IMR-90 (cell line): ENCODE measurements around the gene SLC15A3. TPM values are rescaled to one million over a fixed set of nuclear protein-coding genes. Genes with fewer than 3 reads are reported as not detected.
A peak's percentile ranks its signal among the peaks of the same experiment; 100 is the strongest.

ENCODE experiments used
- ATAC-seq: fragments of 200-7000 bp; cut with Tn5 transposase; 2 replicates; pipeline ENCODE4 v1.9.1; 2020; ENCODE audit warnings: low read depth, mild to moderate bottlenecking, moderate library complexity
- BruUV-seq: library from RNA; stranded (reverse); fragments of 400-500 nt; replicated peaks from 2 replicates; lab custom pipeline; 2021; lab: Mats Ljungman, UMichigan
- CTCF ChIA-PET: fragments of 300-600 bp; formaldehyde crosslinking; extraction: SDS; loops from one replicate; lab custom pipeline; 2021; ENCODE audit warnings: antibody characterized with exemption; lab: Yijun Ruan, JAX
- POLR2A ChIA-PET: fragments of 300-600 bp; sonication (Branson Sonifier 250); formaldehyde crosslinking; loops from one replicate; lab custom pipeline; 2022; ENCODE audit warnings: antibody characterized with exemption; ENCODE audit not compliant: unreplicated experiment; lab: Charles Lee
- DNase-seq: peaks from one replicate; pipeline ENCODE4 v3.0.0; 2013
- H2AFZ ChIP-seq: replicated peaks from 2 replicates; pipeline ENCODE3; 2013; ENCODE audit warnings: low read length, mild to moderate bottlenecking; ENCODE audit not compliant: poor library complexity
- H2AK5ac ChIP-seq: 2 replicates; pipeline ENCODE4 v1.6.1; 2013; ENCODE audit warnings: low read depth, low read length, inconsistent platforms
- H2AK9ac ChIP-seq: replicated peaks from 2 replicates; pipeline ENCODE3; 2013; ENCODE audit warnings: mild to moderate bottlenecking, low read depth, low read length, moderate library complexity; ENCODE audit not compliant: poor library complexity
- H2BK120ac ChIP-seq: 2 replicates; pipeline ENCODE4 v1.6.1; 2013; ENCODE audit warnings: low read depth, low read length, inconsistent platforms
- H2BK15ac ChIP-seq: 3 replicates; pipeline ENCODE4 v1.6.1; 2013; ENCODE audit warnings: low read depth, low read length, inconsistent platforms
- H2BK20ac ChIP-seq: 2 replicates; pipeline ENCODE4 v1.6.1; 2013; ENCODE audit warnings: low read depth, mild to moderate bottlenecking, inconsistent platforms, low read length, moderate library complexity
- H2BK5ac ChIP-seq: 2 replicates; pipeline ENCODE4 v1.6.1; 2013; ENCODE audit warnings: mild to moderate bottlenecking, low read depth, low read length, inconsistent platforms; ENCODE audit not compliant: poor library complexity, severe bottlenecking
- H3K14ac ChIP-seq: replicated peaks from 2 replicates; pipeline ENCODE4 v1.6.1; 2013; ENCODE audit warnings: low read depth, low read length, inconsistent platforms
- H3K18ac ChIP-seq: 2 replicates; pipeline ENCODE4 v1.6.1; 2013; ENCODE audit warnings: low read depth, low read length, control low read depth
- H3K23ac ChIP-seq: 2 replicates; pipeline ENCODE4 v1.6.1; 2013; ENCODE audit warnings: low read depth, low read length, inconsistent platforms
- H3K27ac ChIP-seq: 2 replicates; pipeline ENCODE4 v1.5.1; 2013; ENCODE audit warnings: mild to moderate bottlenecking, control low read depth, low read length; ENCODE audit not compliant: insufficient read depth
- H3K27me3 ChIP-seq: 2 replicates; pipeline ENCODE4 v1.6.1; 2013; ENCODE audit warnings: low read length; ENCODE audit not compliant: control insufficient read depth, insufficient read depth
- H3K36me3 ChIP-seq: 2 replicates; pipeline ENCODE4 v1.6.1; 2013; ENCODE audit warnings: low read length, mixed read lengths; ENCODE audit not compliant: control insufficient read depth, insufficient read depth
- H3K4ac ChIP-seq: 2 replicates; pipeline ENCODE4 v1.6.1; 2013; ENCODE audit warnings: low read depth, low read length, inconsistent platforms
- H3K4me1 ChIP-seq: 2 replicates; pipeline ENCODE4 v1.6.1; 2013; ENCODE audit warnings: low read length, mixed read lengths; ENCODE audit not compliant: control insufficient read depth, insufficient read depth
- H3K4me2 ChIP-seq: 2 replicates; pipeline ENCODE4 v1.6.1; 2013; ENCODE audit warnings: low read depth, mild to moderate bottlenecking, control low read depth, low read length, moderate library complexity
- H3K4me3 ChIP-seq: 2 replicates; pipeline ENCODE4 v1.5.1; 2013; ENCODE audit warnings: low read depth, mild to moderate bottlenecking, control low read depth, low read length, moderate library complexity; ENCODE audit not compliant: insufficient read depth
- H3K56ac ChIP-seq: 2 replicates; pipeline ENCODE4 v1.6.1; 2013; ENCODE audit warnings: low read length, inconsistent platforms; ENCODE audit not compliant: insufficient read depth; ENCODE audit errors: extremely low read depth
- H3K79me1 ChIP-seq, 2 experiments: 2 replicates each; pipeline ENCODE4 v1.6.1; 2013; ENCODE audit warnings: low read length in 2 of 2, inconsistent platforms in 1 of 2, low read depth in 1 of 2
- H3K9ac ChIP-seq: 2 replicates; pipeline ENCODE4 v1.6.1; 2013; ENCODE audit warnings: low read depth, low read length, control low read depth
- H3K9me1 ChIP-seq: 2 replicates; pipeline ENCODE4 v1.6.1; 2013; ENCODE audit warnings: low read length, inconsistent platforms; ENCODE audit not compliant: insufficient read depth
- H3K9me3 ChIP-seq: 2 replicates; pipeline ENCODE4 v1.6.1; 2013; ENCODE audit warnings: low read length; ENCODE audit not compliant: control insufficient read depth, insufficient read depth
- H4K20me1 ChIP-seq: 2 replicates; pipeline ENCODE4 v1.6.1; 2013; ENCODE audit warnings: low read length, inconsistent platforms; ENCODE audit not compliant: insufficient read depth
- H4K5ac ChIP-seq: 2 replicates; pipeline ENCODE4 v1.6.1; 2013; ENCODE audit warnings: mild to moderate bottlenecking, low read depth, low read length, control low read depth
- H4K8ac ChIP-seq, 2 experiments: 2 replicates each; pipeline ENCODE4 v1.6.1; 2013; ENCODE audit warnings: low read depth in 2 of 2, low read length in 2 of 2, control low read depth in 1 of 2, inconsistent platforms in 1 of 2
- H4K91ac ChIP-seq: 2 replicates; pipeline ENCODE4 v1.6.1; 2013; ENCODE audit warnings: low read depth, low read length, inconsistent platforms; ENCODE audit not compliant: insufficient read depth
- BHLHE40 ChIP-seq: fragments of 150-350 bp; IDR thresholded peaks from 2 replicates; pipeline ENCODE4 v1.6.1; 2016; ENCODE audit warnings: mild to moderate bottlenecking, low read depth, low read length
- CEBPB ChIP-seq: IDR thresholded peaks from 2 replicates; pipeline ENCODE4 v1.6.1; 2012; ENCODE audit warnings: low read depth, low read length, improper control_type of control experiment
- CHD1 ChIP-seq: IDR thresholded peaks from 2 replicates; pipeline ENCODE4 v1.6.1; 2012; ENCODE audit warnings: low read depth, low read length, improper control_type of control experiment
- FOS ChIP-seq: fragments of 150-350 bp; IDR thresholded peaks from 2 replicates; pipeline ENCODE4 v1.6.1; 2016; ENCODE audit warnings: low read depth, low read length
- MAFK ChIP-seq: IDR thresholded peaks from 2 replicates; pipeline ENCODE4 v1.6.1; 2012; ENCODE audit warnings: low read depth, low read length, improper control_type of control experiment
- MAZ ChIP-seq: IDR thresholded peaks from 2 replicates; pipeline ENCODE4 v1.6.1; 2012; ENCODE audit warnings: low read depth, mild to moderate bottlenecking, low read length, improper control_type of control experiment, moderate library complexity, borderline replicate concordance
- MXI1 ChIP-seq: IDR thresholded peaks from 2 replicates; pipeline ENCODE4 v1.6.1; 2012; ENCODE audit warnings: low read depth, mild to moderate bottlenecking, low read length, moderate library complexity, borderline replicate concordance
- NFE2L2 ChIP-seq: fragments of 150-350 bp; IDR thresholded peaks from 2 replicates; pipeline ENCODE4 v1.6.1; 2016; ENCODE audit warnings: low read depth, mild to moderate bottlenecking, low read length
- POLR2A ChIP-seq: IDR thresholded peaks from 2 replicates; pipeline ENCODE4 v1.6.1; 2012; ENCODE audit warnings: mild to moderate bottlenecking, low read depth, low read length
- RAD21 ChIP-seq: IDR thresholded peaks from 2 replicates; pipeline ENCODE4 v1.6.1; 2012; ENCODE audit warnings: low read length, improper control_type of control experiment
- RCOR1 ChIP-seq: IDR thresholded peaks from 2 replicates; pipeline ENCODE4 v1.6.1; 2012; ENCODE audit warnings: mild to moderate bottlenecking, low read length, improper control_type of control experiment; ENCODE audit not compliant: insufficient replicate concordance
- RFX5 ChIP-seq: IDR thresholded peaks from 2 replicates; pipeline ENCODE4 v1.8.0; 2012; ENCODE audit warnings: low read depth, mild to moderate bottlenecking, low read length, moderate library complexity
- SMC3 ChIP-seq: fragments of 150-350 bp; IDR thresholded peaks from 2 replicates; pipeline ENCODE4 v1.6.1; 2016; ENCODE audit warnings: low read depth, mild to moderate bottlenecking, antibody characterized with exemption, low read length, moderate library complexity
- WGBS, 2 experiments: methylation state at CpG; one replicate each; pipeline versions ENCODE4 v1.1.5 to v1.1.7; 2013; ENCODE audit warnings: missing lambda C conversion rate in 2 of 2; ENCODE audit not compliant: insufficient read length in 1 of 2; ENCODE audit errors: extremely low coverage in 2 of 2; 5-methylcytosine and 5-hydroxymethylcytosine counted together
- dilution Hi-C: fragments of 300-500 bp; cut with HindIII; formaldehyde crosslinking; loops from one replicate; pipeline ENCODE4 v1.14.3; 2018; ENCODE audit warnings: low sequenced_read_pairs; ENCODE audit not compliant: unreplicated experiment
- in situ Hi-C: fragments of 300-500 bp; cut with MboI; formaldehyde crosslinking; loops from 3 replicates; pipeline ENCODE4 v1.14.3; 2019; ENCODE audit warnings: low sequenced_read_pairs, inconsistent platforms, mixed read lengths
- intact Hi-C: fragments of 100-400 bp; cut with micrococcal nuclease; formaldehyde crosslinking; loops from 2 replicates; pipeline ENCODE4 v1.10.0; 2022
- polyA plus RNA-seq, 3 experiments: library from polyadenylated mRNA; depleted of rRNA; stranded (reverse); fragments of >200 nt; gene quantifications; 2 replicates each; pipeline ENCODE4 v1.2.3, GENCODE V29; 2012; ENCODE audit warnings: low replicate concordance in 1 of 3
- total RNA-seq: library from RNA; depleted of rRNA; stranded (reverse); fragments of >200 nt; gene quantifications from 2 replicates; pipeline ENCODE4 v1.2.3, GENCODE V29; 2012
- TF ChIP-seq, protein P1 (sequence below): fragments of 150-350 bp; IDR thresholded peaks from 2 replicates; pipeline ENCODE4 v1.6.1; 2016; ENCODE audit warnings: low read depth, mild to moderate bottlenecking, low read length, moderate library complexity, borderline replicate concordance
- TF ChIP-seq, protein P2 (sequence below): conservative IDR thresholded peaks from 2 replicates; pipeline ENCODE4 v1.5.1; 2012; ENCODE audit warnings: mild to moderate bottlenecking, low read depth, low read length, improper control_type of control experiment

Gene SLC15A3
- total and polyA plus RNA-seq, 2 of the 4 experiments (the other 2 are of a cell fraction): 3.2 to 4.4 TPM

DNA sequence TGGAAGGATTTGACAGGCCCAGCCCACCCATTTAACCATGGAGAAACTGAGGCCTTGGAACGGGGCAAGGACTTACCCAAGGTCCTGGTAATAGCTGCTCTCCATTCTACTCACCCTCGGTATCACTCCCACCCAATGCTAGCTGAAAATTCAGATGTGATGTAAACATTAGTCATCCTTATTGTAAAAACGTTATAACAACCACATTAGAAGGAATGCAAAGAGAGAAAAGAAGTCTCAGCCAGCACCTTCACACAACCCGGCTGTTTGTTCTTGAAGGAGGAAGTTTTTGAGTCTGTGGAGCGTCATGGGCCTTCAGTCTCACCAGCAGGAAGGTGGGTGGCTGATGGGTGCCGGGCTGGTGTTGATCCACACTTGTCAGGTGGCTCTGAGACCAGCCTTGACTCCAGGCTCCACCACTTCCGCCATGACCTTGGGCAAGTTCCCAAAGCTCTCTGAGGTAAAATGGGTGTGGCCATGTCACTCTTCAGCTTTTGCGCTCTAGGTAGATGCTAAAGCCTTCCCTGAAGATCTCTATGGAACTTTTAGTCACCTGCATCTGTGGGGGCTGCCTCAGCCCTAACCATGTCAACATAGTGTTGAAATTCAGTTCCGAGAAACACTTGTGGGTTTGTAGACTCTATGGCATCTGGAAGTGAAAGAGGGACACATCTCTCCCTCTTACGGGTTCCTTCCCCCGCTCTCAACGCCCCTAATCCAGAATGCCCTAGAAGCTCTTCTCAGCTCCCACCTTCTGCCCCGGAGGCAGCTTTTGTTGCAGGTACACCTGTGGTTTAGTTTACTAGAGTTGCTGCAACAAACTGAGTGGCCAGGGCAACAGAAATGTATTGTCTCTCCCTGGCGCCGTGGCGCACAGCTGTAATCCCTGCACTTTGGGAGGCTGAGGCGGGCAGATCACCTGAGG, 34.3 kb upstream of the SLC15A3 start:
- CTCF ChIA-PET: interaction anchor here (1.7 kb wide), 1 partner anchor 16 kb away, joined by 3 read pairs; no protein-coding TSS in a partner anchor
- no peak overlapping the region for H3K4me3 ChIP-seq
- TF ChIP-seq POLR2A: no peak
- TF ChIP-seq RCOR1: no peak
- no peak for TF ChIP-seq RAD21
- TF ChIP-seq SMC3: no peak
- TF ChIP-seq MXI1: no peak
- TF ChIP-seq, protein P1, sequence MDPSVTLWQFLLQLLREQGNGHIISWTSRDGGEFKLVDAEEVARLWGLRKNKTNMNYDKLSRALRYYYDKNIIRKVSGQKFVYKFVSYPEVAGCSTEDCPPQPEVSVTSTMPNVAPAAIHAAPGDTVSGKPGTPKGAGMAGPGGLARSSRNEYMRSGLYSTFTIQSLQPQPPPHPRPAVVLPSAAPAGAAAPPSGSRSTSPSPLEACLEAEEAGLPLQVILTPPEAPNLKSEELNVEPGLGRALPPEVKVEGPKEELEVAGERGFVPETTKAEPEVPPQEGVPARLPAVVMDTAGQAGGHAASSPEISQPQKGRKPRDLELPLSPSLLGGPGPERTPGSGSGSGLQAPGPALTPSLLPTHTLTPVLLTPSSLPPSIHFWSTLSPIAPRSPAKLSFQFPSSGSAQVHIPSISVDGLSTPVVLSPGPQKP: no peak
- no peak for TF ChIP-seq CEBPB
- TF ChIP-seq FOS: no peak
- no peak for TF ChIP-seq RFX5
- no peak for TF ChIP-seq BHLHE40
- no peak for TF ChIP-seq NFE2L2
- no peak for TF ChIP-seq CHD1
- no peak for TF ChIP-seq MAZ
- no peak for TF ChIP-seq MAFK
- TF ChIP-seq, protein P2, sequence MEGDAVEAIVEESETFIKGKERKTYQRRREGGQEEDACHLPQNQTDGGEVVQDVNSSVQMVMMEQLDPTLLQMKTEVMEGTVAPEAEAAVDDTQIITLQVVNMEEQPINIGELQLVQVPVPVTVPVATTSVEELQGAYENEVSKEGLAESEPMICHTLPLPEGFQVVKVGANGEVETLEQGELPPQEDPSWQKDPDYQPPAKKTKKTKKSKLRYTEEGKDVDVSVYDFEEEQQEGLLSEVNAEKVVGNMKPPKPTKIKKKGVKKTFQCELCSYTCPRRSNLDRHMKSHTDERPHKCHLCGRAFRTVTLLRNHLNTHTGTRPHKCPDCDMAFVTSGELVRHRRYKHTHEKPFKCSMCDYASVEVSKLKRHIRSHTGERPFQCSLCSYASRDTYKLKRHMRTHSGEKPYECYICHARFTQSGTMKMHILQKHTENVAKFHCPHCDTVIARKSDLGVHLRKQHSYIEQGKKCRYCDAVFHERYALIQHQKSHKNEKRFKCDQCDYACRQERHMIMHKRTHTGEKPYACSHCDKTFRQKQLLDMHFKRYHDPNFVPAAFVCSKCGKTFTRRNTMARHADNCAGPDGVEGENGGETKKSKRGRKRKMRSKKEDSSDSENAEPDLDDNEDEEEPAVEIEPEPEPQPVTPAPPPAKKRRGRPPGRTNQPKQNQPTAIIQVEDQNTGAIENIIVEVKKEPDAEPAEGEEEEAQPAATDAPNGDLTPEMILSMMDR: no peak

More for the DNA sequence above, 34.3 kb upstream of the SLC15A3 start:
- no peak overlapping the region for H3K27ac ChIP-seq
- POLR2A ChIA-PET: no interaction called here
- H2AK5ac ChIP-seq: no peak overlapping the region
- H2AFZ ChIP-seq: peak overlapping the region; percentile 46
- peaks cover 33% of the 10 kb centered on the region for H3K27me3 ChIP-seq
- no peak overlapping the region for H3K56ac ChIP-seq
- no peaks in the 10 kb centered on the region for H3K9me1 ChIP-seq
- H3K9me3 ChIP-seq: no peaks in the 10 kb centered on the region
- no peak overlapping the region for H2BK5ac ChIP-seq
- peaks cover 3% of the 10 kb centered on the region for H3K4me1 ChIP-seq
- H3K79me1 ChIP-seq: no peaks in the 10 kb centered on the region
- H2BK20ac ChIP-seq: no peak overlapping the region
- H4K20me1 ChIP-seq: no peaks in the 10 kb centered on the region
- no peak overlapping the region for H2AK9ac ChIP-seq
- ATAC-seq (peak; percentile 86), DNase-seq (peak; percentile 46)
- no TSS peak for BruUV-seq
- no peak overlapping the region for H4K91ac ChIP-seq
- H3K36me3 ChIP-seq: no peaks in the 10 kb centered on the region
- no CpG with 5 or more reads among the region's 17 CpGs for WGBS, 2 experiments
- H3K4me2 ChIP-seq: no peak overlapping the region
- H4K8ac ChIP-seq: no peak overlapping the region
- no peak overlapping the region for H3K9ac ChIP-seq
- no peak overlapping the region for H3K18ac ChIP-seq
- H3K23ac ChIP-seq: no peak overlapping the region
- no peak overlapping the region for H3K14ac ChIP-seq
- no peak overlapping the region for H4K5ac ChIP-seq
- intact Hi-C loops (no loop called here), in situ Hi-C loops (no loop called here), dilution Hi-C loops (no loop called here)
- no peak overlapping the region for H2BK120ac ChIP-seq
- H2BK15ac ChIP-seq: no peak overlapping the region
- H3K4ac ChIP-seq: no peak overlapping the region
